Loucy (cell line): ENCODE measurements around the gene RDM1.
"Not testable (repeated sequence)": the region's sequence is repeated elsewhere in the genome, so short reads cannot be mapped to it uniquely, and the experiment has no call there.

Experiments
- H2AFZ ChIP-seq: fragments of 200-600 bp; sonication (generic); 2 replicates; pipeline ENCODE4 v1.6.0; 2016; ENCODE audit warnings: antibody characterized with exemption, mild to moderate bottlenecking, low read length, moderate library complexity
- H3F3A ChIP-seq: fragments of 200-600 bp; 2 replicates; pipeline ENCODE4 v1.6.0; 2016; ENCODE audit warnings: antibody characterized with exemption, low read depth, mild to moderate bottlenecking
- H3K27me3 ChIP-seq: fragments of 200-600 bp; sonication (generic); 2 replicates; pipeline ENCODE4 v1.6.1; 2014; ENCODE audit warnings: low read length, mild to moderate bottlenecking; ENCODE audit not compliant: insufficient read depth, poor library complexity, severe bottlenecking
- H3K36me3 ChIP-seq: fragments of 200-600 bp; sonication (generic); 2 replicates; pipeline ENCODE4 v1.6.1; 2016; ENCODE audit warnings: low read length; ENCODE audit not compliant: insufficient read depth
- H3K4me1 ChIP-seq: fragments of 200-600 bp; sonication (generic); 2 replicates; pipeline ENCODE4 v1.5.1; 2014; ENCODE audit warnings: low read length, mild to moderate bottlenecking; ENCODE audit not compliant: insufficient read depth, poor library complexity, severe bottlenecking
- H3K4me2 ChIP-seq: fragments of 200-600 bp; sonication (generic); 2 replicates; pipeline ENCODE4 v1.6.0; 2014; ENCODE audit warnings: antibody characterized with exemption, low read length, low read depth, mild to moderate bottlenecking; ENCODE audit not compliant: poor library complexity, severe bottlenecking
- H3K4me3 ChIP-seq: fragments of 200-600 bp; sonication (generic); 2 replicates; pipeline ENCODE4 v1.5.1; 2014; ENCODE audit warnings: low read length, mild to moderate bottlenecking, mixed read lengths; ENCODE audit not compliant: poor library complexity, severe bottlenecking
- H3K79me2 ChIP-seq: fragments of 200-600 bp; sonication (generic); 2 replicates; pipeline ENCODE4 v1.6.1; 2014; ENCODE audit warnings: low read length; ENCODE audit not compliant: insufficient read depth
- H3K9ac ChIP-seq: fragments of 200-600 bp; sonication (generic); 2 replicates; pipeline ENCODE4 v1.6.0; 2014; ENCODE audit warnings: mild to moderate bottlenecking, low read depth, low read length, moderate library complexity; ENCODE audit not compliant: poor library complexity, severe bottlenecking
- H3K9me2 ChIP-seq: fragments of 200-600 bp; sonication (generic); replicated peaks from 2 replicates; pipeline ENCODE4 v1.6.1; 2016; ENCODE audit warnings: low read depth, low read length, mixed read lengths
- H3K9me3 ChIP-seq: fragments of 200-600 bp; sonication (generic); 2 replicates; pipeline ENCODE4 v1.6.1; 2014; ENCODE audit warnings: mild to moderate bottlenecking, antibody characterized with exemption, low read length, low read depth; ENCODE audit not compliant: insufficient read depth
- H4K20me1 ChIP-seq: fragments of 200-600 bp; sonication (generic); 2 replicates; pipeline ENCODE4 v1.6.0; 2014; ENCODE audit warnings: antibody characterized with exemption, low read length, mild to moderate bottlenecking; ENCODE audit not compliant: insufficient read depth, poor library complexity, severe bottlenecking
- CTCF ChIP-seq: fragments of 200-600 bp; sonication (generic); conservative IDR thresholded peaks from 2 replicates; pipeline ENCODE4 v1.5.1; 2014; ENCODE audit warnings: mild to moderate bottlenecking, antibody characterized with exemption, low read length
- EZH2phosphoT487 ChIP-seq: fragments of 200-600 bp; IDR thresholded peaks from 2 replicates; pipeline ENCODE4 v1.6.1; 2018; ENCODE audit warnings: antibody characterized with exemption, mild to moderate bottlenecking, moderate library complexity, borderline replicate concordance

The RDM1 gene

GRCh38 chr17:35944151-35944550, 13.6 kb upstream of the RDM1 start:
- H3K79me2 ChIP-seq, result no peaks in the 10 kb centered on the region
- no peaks in the 10 kb centered on the region for H4K20me1 ChIP-seq
- H3F3A ChIP-seq, result no peaks in the 10 kb centered on the region
- TF ChIP-seq EZH2phosphoT487 (no peak), CTCF (no peak)
- H3K36me3 ChIP-seq, result no peaks in the 10 kb centered on the region
- peak overlapping the region; percentile 42; the same call in 1 of the 2 replicates for H2AFZ ChIP-seq
- no peak overlapping the region for H3K4me3 ChIP-seq
- no peaks in the 10 kb centered on the region for H3K27me3 ChIP-seq
- peaks cover 15% of the 10 kb centered on the region for H3K4me1 ChIP-seq
- no peaks in the 10 kb centered on the region for H3K9me2 ChIP-seq
- no peak overlapping the region for H3K4me2 ChIP-seq
- no peaks in the 10 kb centered on the region for H3K9me3 ChIP-seq
- H3K9ac ChIP-seq, result no peak overlapping the region

GRCh38 chr17:35943537-35943936, 13.0 kb upstream of the RDM1 start, which contains the start of gene LYZL6:
Gene LYZL6, minus strand, starts transcription at chr17:35943713. Its CDS starts 4,357 bp downstream, at chr17:35939356.
- Histone ChIP-seq H3K4me1 (peaks cover 15% of the 10 kb centered on the region), H3K4me2 (no peak within 1 kb of the TSS), H3K4me3 (no peak within 1 kb of the TSS), H3F3A (no peaks in the 10 kb centered on the region), H4K20me1 (no peaks in the 10 kb centered on the region), H3K79me2 (no peaks in the 10 kb centered on the region), H3K36me3 (no peaks in the 10 kb centered on the region), H3K27me3 (no peaks in the 10 kb centered on the region), H2AFZ (peak within 1 kb of the TSS; percentile 42; the same call in 1 of the 2 replicates), H3K9me2 (no peaks in the 10 kb centered on the region), H3K9ac (no peak within 1 kb of the TSS), H3K9me3 (no peaks in the 10 kb centered on the region)
- TF ChIP-seq EZH2phosphoT487 (no peak), CTCF (no peak)

GRCh38 chr17:35942588-35943186, 12.1 kb upstream of the RDM1 start:
- TF ChIP-seq EZH2phosphoT487, result no peak
- TF ChIP-seq CTCF, result no peak
- no peak overlapping the region for H3K4me2 ChIP-seq
- no peaks in the 10 kb centered on the region for H3F3A ChIP-seq
- no peak overlapping the region for H3K9ac ChIP-seq
- H3K79me2 ChIP-seq, result no peaks in the 10 kb centered on the region
- no peak overlapping the region for H3K4me3 ChIP-seq
- no peaks in the 10 kb centered on the region for H3K27me3 ChIP-seq
- H4K20me1 ChIP-seq, result no peaks in the 10 kb centered on the region
- H3K9me3 ChIP-seq, result no peaks in the 10 kb centered on the region
- no peaks in the 10 kb centered on the region for H3K9me2 ChIP-seq
- H3K36me3 ChIP-seq, result no peaks in the 10 kb centered on the region
- peaks cover 15% of the 10 kb centered on the region for H3K4me1 ChIP-seq
- H2AFZ ChIP-seq, result peak overlapping the region; percentile 26; the same call in 1 of the 2 replicates

GRCh38 chr17:35938492-35938891, 7.9 kb upstream of the RDM1 start:
- not testable (repeated sequence) for H3F3A ChIP-seq, H3K27me3 ChIP-seq, H3K9me3 ChIP-seq, H3K4me2 ChIP-seq, H3K79me2 ChIP-seq, H2AFZ ChIP-seq, H3K4me3 ChIP-seq, H3K36me3 ChIP-seq, H3K9ac ChIP-seq, H3K9me2 ChIP-seq, H4K20me1 ChIP-seq, H3K4me1 ChIP-seq
